K562 (cell line): Measurements from ENCODE around the gene RBM17. TPM values are rescaled to one million over a fixed set of nuclear protein-coding genes. Genes with fewer than 3 reads are reported as not detected.

ENCODE experiments used
- ATAC-seq: fragments of 200-7000 bp; cut with Tn5 transposase; 3 replicates; pipeline ENCODE4 v1.9.1; 2020; ENCODE audit warnings: moderate library complexity
- BruUV-seq: library from RNA; stranded (reverse); fragments of 400-500 nt; replicated peaks from 2 replicates; lab custom pipeline; 2021; lab: Mats Ljungman, UMichigan
- CTCF ChIA-PET: fragments of 300-600 bp; formaldehyde crosslinking; extraction: SDS; loops from one replicate; lab custom pipeline; 2021; ENCODE audit warnings: low intra/inter-chr PET ratio; lab: Yijun Ruan, JAX
- POLR2A ChIA-PET: fragments of 300-600, 350-650 bp; sonication (Branson Sonifier 250); formaldehyde crosslinking; extraction: SDS; loops from one replicate; lab custom pipeline; 2021; ENCODE audit warnings: antibody characterized with exemption, inconsistent platforms; lab: Yijun Ruan, JAX
- DNase-seq, 4 experiments: peaks; one replicate each; pipeline versions ENCODE4 v3.0.0 to v3.0.0-alpha.2; 2011 to 2018; ENCODE audit warnings: low spot score in 3 of 4, mixed read lengths in 3 of 4; ENCODE audit errors: extremely low read depth in 1 of 4
- FAIRE-seq: peaks from 2 replicates; lab custom pipeline; 2011; peaks lifted over from hg19 to GRCh38; lab: Jason Lieb, UNC
- H2AFZ ChIP-seq: 2 replicates; pipeline ENCODE4 v1.6.0; 2011; ENCODE audit warnings: low read depth, low read length, control low read depth, inconsistent platforms
- H3K27ac ChIP-seq: fragments of 200-600 bp; 3 replicates; pipeline ENCODE4 v1.8.0; 2011; ENCODE audit warnings: low read depth, mild to moderate bottlenecking, control low read depth, inconsistent platforms, low read length, moderate library complexity, mixed read lengths; ENCODE audit errors: extremely low read depth
- H3K27me3 ChIP-seq, 2 experiments: fragments of 300-600 bp in 1 of 2; 2 replicates in 1 of 2; 3 replicates in 1 of 2; pipeline versions ENCODE4 v1.6.0 to v1.8.0; 2011; ENCODE audit warnings: inconsistent platforms in 2 of 2, low read length in 2 of 2, mild to moderate bottlenecking in 1 of 2, mixed read lengths in 1 of 2, moderate library complexity in 1 of 2; ENCODE audit not compliant: control insufficient read depth in 2 of 2, insufficient read depth in 2 of 2
- H3K36me3 ChIP-seq: fragments of 300-600 bp; 3 replicates; pipeline ENCODE4 v1.8.0; 2011; ENCODE audit warnings: mild to moderate bottlenecking, low read length, inconsistent platforms; ENCODE audit not compliant: control insufficient read depth, insufficient read depth
- H3K4me1 ChIP-seq, 2 experiments: fragments of 200-600 bp in 1 of 2; replicated peaks in 1 of 2; 2 replicates in 1 of 2; 3 replicates in 1 of 2; pipeline versions ENCODE4 v1.5.1 to v1.8.0; 2011; ENCODE audit warnings: inconsistent platforms in 2 of 2, low read length in 2 of 2, mild to moderate bottlenecking in 1 of 2, mixed read lengths in 1 of 2, moderate library complexity in 1 of 2; ENCODE audit not compliant: control insufficient read depth in 2 of 2, insufficient read depth in 2 of 2
- H3K4me2 ChIP-seq: 2 replicates; pipeline ENCODE4 v1.6.1; 2011; ENCODE audit warnings: low read length, control low read depth, inconsistent platforms, mixed read lengths; ENCODE audit not compliant: insufficient read depth
- H3K4me3 ChIP-seq: fragments of 200-600 bp; sonication (generic), shearing (Covaris generic); 2 replicates; pipeline ENCODE4 v1.5.1; 2016; ENCODE audit warnings: control low read depth, inconsistent platforms
- H3K79me2 ChIP-seq: fragments of 200-600 bp; 3 replicates; pipeline ENCODE4 v1.8.0; 2011; ENCODE audit warnings: low read length, inconsistent platforms; ENCODE audit not compliant: control insufficient read depth, insufficient read depth
- H3K9ac ChIP-seq, 2 experiments: 2 replicates each; pipeline versions ENCODE4 v1.6.0 to v1.6.1; 2011; ENCODE audit warnings: low read depth in 2 of 2, low read length in 2 of 2, control low read depth in 1 of 2, inconsistent platforms in 1 of 2, mild to moderate bottlenecking in 1 of 2, mixed read lengths in 1 of 2; ENCODE audit not compliant: insufficient read depth in 1 of 2
- H3K9me1 ChIP-seq: one replicate; pipeline ENCODE4 v1.6.0; 2011; ENCODE audit warnings: inconsistent platforms, mild to moderate bottlenecking, low read length, moderate library complexity; ENCODE audit not compliant: control insufficient read depth, insufficient read depth
- H3K9me3 ChIP-seq: replicated peaks from 2 replicates; pipeline ENCODE4 v1.5.1; 2011; ENCODE audit warnings: low read depth, low read length, inconsistent platforms; ENCODE audit not compliant: control insufficient read depth, insufficient read depth
- H4K20me1 ChIP-seq: replicated peaks from 2 replicates; pipeline ENCODE4 v1.6.1; 2011; ENCODE audit warnings: low read length, inconsistent platforms, mixed read lengths; ENCODE audit not compliant: control insufficient read depth, insufficient read depth
- CBX3 ChIP-seq, 2 experiments: IDR thresholded peaks; 1 replicate in 1 of 2; 2 replicates in 1 of 2; pipeline ENCODE4 v1.6.1; 2012; ENCODE audit warnings: inconsistent platforms in 2 of 2, low read length in 2 of 2, borderline replicate concordance in 1 of 2, control low read depth in 1 of 2
- CREM ChIP-seq: IDR thresholded peaks from 2 replicates; pipeline ENCODE4 v1.6.1; 2014; ENCODE audit warnings: antibody characterized with exemption, low read depth
- FOXP4 ChIP-seq: sonication (generic); formaldehyde crosslinking; IDR thresholded peaks from 2 replicates; pipeline ENCODE4 v1.8.0; 2022; ENCODE audit warnings: mild to moderate bottlenecking, missing genetic modification reagents, borderline replicate concordance
- GTF2F1 ChIP-seq: IDR thresholded peaks from 2 replicates; pipeline ENCODE4 v1.6.1; 2011; ENCODE audit warnings: low read depth, low read length, improper control_type of control experiment
- KDM1A ChIP-seq, 2 experiments: fragments of 450-650 bp; IDR thresholded peaks; 2 replicates each; pipeline ENCODE4 v1.6.1; 2016; ENCODE audit warnings: mild to moderate bottlenecking in 2 of 2
- NFXL1 ChIP-seq: fragments of 450-650 bp; formaldehyde crosslinking; IDR thresholded peaks from 2 replicates; pipeline ENCODE4 v1.4.0; 2021; ENCODE audit warnings: mild to moderate bottlenecking
- POU5F1 ChIP-seq: fragments of 150-350 bp; IDR thresholded peaks from 2 replicates; pipeline ENCODE4 v1.6.1; 2014; ENCODE audit warnings: borderline replicate concordance, low read length, low read depth, mild to moderate bottlenecking; ENCODE audit not compliant: partially characterized antibody
- SAFB ChIP-seq: fragments of 200-400 bp; formaldehyde crosslinking; IDR thresholded peaks from 2 replicates; pipeline ENCODE4 v1.6.1; 2017; ENCODE audit warnings: low read depth, low read length, borderline replicate concordance
- ZNF24 ChIP-seq: fragments of 450-650 bp; IDR thresholded peaks from 2 replicates; pipeline ENCODE4 v1.6.1; 2016
- ZNF780A ChIP-seq: fragments of 250-450 bp; sonication (Bioruptor Pico); IDR thresholded peaks from 2 replicates; pipeline ENCODE4 v1.5.0; 2021; ENCODE audit warnings: mild to moderate bottlenecking
- WGBS: fragments of 100-300 bp; shearing (Covaris generic); methylation state at CpG from one replicate; pipeline ENCODE4 v1.1.6; 2016; ENCODE audit warnings: low coverage, mixed read lengths; ENCODE audit not compliant: insufficient coverage; ENCODE audit errors: missing lambda C conversion rate; 5-methylcytosine and 5-hydroxymethylcytosine counted together
- in situ Hi-C: fragments of 300-500 bp; cut with MboI; formaldehyde crosslinking; loops from 4 replicates; pipeline ENCODE4 v1.15.0; 2018; ENCODE audit warnings: inconsistent platforms, mixed read lengths
- intact Hi-C: fragments of 100-400 bp; cut with micrococcal nuclease; formaldehyde crosslinking; loops from 2 replicates; pipeline ENCODE4 v1.14.2; 2022
- polyA plus RNA-seq, 8 experiments: library from polyadenylated mRNA; depleted of rRNA in 4 of 8; stranded (reverse) in 5 of 8; unstranded in 3 of 8; fragments of >200 nt; fragmentation: Nextera tagmentation in 2 of 8; fragmentation: Illumina TruSeq in 1 of 8; extraction: Ambion mirVana in 2 of 8; extraction: Trizol in 1 of 8; gene quantifications; 2 replicates each; pipeline versions ENCODE4 v1.2.1 to v1.2.3, GENCODE V29; 2011 to 2014; ENCODE audit warnings: inconsistent platforms in 1 of 8, missing spikeins in 1 of 8
- total RNA-seq, 7 experiments: library from RNA; depleted of rRNA in 6 of 7; stranded (reverse); fragments of >200 nt in 6 of 7; fragmentation: Illumina TruSeq in 2 of 7; extraction: Trizol in 2 of 7; gene quantifications; 2 replicates each; pipeline versions ENCODE4 v1.2.1 to v1.2.3, GENCODE V29; 2011 to 2021; ENCODE audit warnings: low replicate concordance in 1 of 7
- TF ChIP-seq, protein P1 (sequence below): fragments of 450-650 bp; IDR thresholded peaks from 2 replicates; pipeline ENCODE4 v1.6.1; 2016
- TF ChIP-seq, protein P2 (sequence below): sonication (generic); formaldehyde crosslinking; IDR thresholded peaks from 2 replicates; pipeline ENCODE4 v1.8.0; 2022; ENCODE audit warnings: missing genetic modification reagents, mild to moderate bottlenecking, borderline replicate concordance

The RBM17 gene
- total and polyA plus RNA-seq, 9 of the 15 experiments (the other 6 are each of a cell fraction or from before 2014, with no cell fraction given): 23.6 to 217 (median 124) TPM

DNA sequence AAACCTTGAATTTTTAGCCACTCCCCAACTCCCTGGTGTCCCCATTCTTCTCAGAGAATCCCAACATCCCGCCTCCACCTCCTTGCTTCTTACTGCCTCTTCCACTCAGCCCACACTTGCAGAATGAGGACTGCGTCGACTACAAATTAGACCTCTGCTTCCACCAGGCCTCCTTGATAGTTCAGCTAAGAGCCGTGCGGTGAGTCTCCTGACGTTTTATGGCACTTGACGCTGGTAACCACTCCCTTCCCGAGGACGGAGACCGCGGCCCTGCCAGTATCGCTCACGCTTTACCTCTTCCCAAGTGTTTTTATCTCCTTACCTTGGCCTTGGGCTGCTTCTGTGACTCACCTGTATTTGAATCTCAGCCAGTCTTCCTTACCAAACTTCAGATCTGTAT lies 31.1 kb downstream of the RBM17 start:
- FAIRE-seq (no peak), DNase-seq (no peak), ATAC-seq (no peak)
- Histone ChIP-seq H3K9me3 (no peaks in the 10 kb centered on the region), H3K36me3 (peaks cover 20% of the 10 kb centered on the region), H3K4me3 (no peak overlapping the region), H3K4me2 (no peak overlapping the region), H3K27ac (no peak overlapping the region), H3K9ac (no peak overlapping the region), H3K9me1 (no peaks in the 10 kb centered on the region), H4K20me1 (0 out of 2 replicates have a peak, but pooled peaks cover 3% of the 10 kb centered on the region), H3K27me3 (no peaks in the 10 kb centered on the region), H3K4me1 (peaks cover 0 to 5% of the 10 kb centered on the region in 2 experiments; a peak in 1 of 5 replicates), H2AFZ (no peak overlapping the region), H3K79me2 (no peaks in the 10 kb centered on the region)
- 64% methylated on average over 13 of the region's 13 CpGs for WGBS
- CTCF ChIA-PET: no interaction called here
- in situ Hi-C loops (loop anchor here (25.0 kb wide), 1 partner anchor 542 kb away; no protein-coding TSS in a partner anchor), intact Hi-C loops (no loop called here)
- TF ChIP-seq ZNF780A (CRISPR knock-in tag) (no peak), SAFB (no peak), ZNF24 (no peak), CREM (no peak), FOXP4 (CRISPR knock-in tag) (no peak), GTF2F1 (no peak), KDM1A (IDR thresholded peaks at IDR 0.05) (no peak), CBX3 (IDR thresholded peaks at IDR 0.05; ENCODE audit: borderline replicate concordance in 1 of 2, low read length in 2 of 2) (no peak), POU5F1 (no peak), NFXL1 (CRISPR knock-in tag) (no peak)
- TF ChIP-seq, protein P1, sequence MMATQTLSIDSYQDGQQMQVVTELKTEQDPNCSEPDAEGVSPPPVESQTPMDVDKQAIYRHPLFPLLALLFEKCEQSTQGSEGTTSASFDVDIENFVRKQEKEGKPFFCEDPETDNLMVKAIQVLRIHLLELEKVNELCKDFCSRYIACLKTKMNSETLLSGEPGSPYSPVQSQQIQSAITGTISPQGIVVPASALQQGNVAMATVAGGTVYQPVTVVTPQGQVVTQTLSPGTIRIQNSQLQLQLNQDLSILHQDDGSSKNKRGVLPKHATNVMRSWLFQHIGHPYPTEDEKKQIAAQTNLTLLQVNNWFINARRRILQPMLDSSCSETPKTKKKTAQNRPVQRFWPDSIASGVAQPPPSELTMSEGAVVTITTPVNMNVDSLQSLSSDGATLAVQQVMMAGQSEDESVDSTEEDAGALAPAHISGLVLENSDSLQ: no peak
- TF ChIP-seq, protein P2, sequence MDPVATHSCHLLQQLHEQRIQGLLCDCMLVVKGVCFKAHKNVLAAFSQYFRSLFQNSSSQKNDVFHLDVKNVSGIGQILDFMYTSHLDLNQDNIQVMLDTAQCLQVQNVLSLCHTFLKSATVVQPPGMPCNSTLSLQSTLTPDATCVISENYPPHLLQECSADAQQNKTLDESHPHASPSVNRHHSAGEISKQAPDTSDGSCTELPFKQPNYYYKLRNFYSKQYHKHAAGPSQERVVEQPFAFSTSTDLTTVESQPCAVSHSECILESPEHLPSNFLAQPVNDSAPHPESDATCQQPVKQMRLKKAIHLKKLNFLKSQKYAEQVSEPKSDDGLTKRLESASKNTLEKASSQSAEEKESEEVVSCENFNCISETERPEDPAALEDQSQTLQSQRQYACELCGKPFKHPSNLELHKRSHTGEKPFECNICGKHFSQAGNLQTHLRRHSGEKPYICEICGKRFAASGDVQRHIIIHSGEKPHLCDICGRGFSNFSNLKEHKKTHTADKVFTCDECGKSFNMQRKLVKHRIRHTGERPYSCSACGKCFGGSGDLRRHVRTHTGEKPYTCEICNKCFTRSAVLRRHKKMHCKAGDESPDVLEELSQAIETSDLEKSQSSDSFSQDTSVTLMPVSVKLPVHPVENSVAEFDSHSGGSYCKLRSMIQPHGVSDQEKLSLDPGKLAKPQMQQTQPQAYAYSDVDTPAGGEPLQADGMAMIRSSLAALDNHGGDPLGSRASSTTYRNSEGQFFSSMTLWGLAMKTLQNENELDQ (CRISPR knock-in tag): no peak
- BruUV-seq: no TSS peak
- POLR2A ChIA-PET: interaction anchor here (0.5 to 2.4 kb wide), 2 partner anchors 9 to 62 kb away, joined by 3 to 9 read pairs; no protein-coding TSS in a partner anchor
